Ectodermal cell (in vitro differentiated cells): Measurements from ENCODE around the gene HIVEP3.

Source experiments
- H3K27ac ChIP-seq: 2 replicates; pipeline ENCODE4 v1.7.0; 2013; ENCODE audit warnings: mild to moderate bottlenecking, low read depth, low read length; ENCODE audit not compliant: insufficient read depth, poor library complexity, severe bottlenecking
- H3K27me3 ChIP-seq: 2 replicates; pipeline ENCODE4 v1.7.0; 2013; ENCODE audit warnings: mild to moderate bottlenecking, low read length; ENCODE audit not compliant: insufficient read depth, control insufficient read depth, poor library complexity, severe bottlenecking
- H3K36me3 ChIP-seq: one replicate; pipeline ENCODE4 v1.7.0; 2013; ENCODE audit warnings: low read length; ENCODE audit not compliant: control insufficient read depth, insufficient read depth
- H3K4me1 ChIP-seq: one replicate; pipeline ENCODE4 v1.7.0; 2013; ENCODE audit warnings: low read length; ENCODE audit not compliant: control insufficient read depth, insufficient read depth
- H3K4me3 ChIP-seq: 2 replicates; pipeline ENCODE4 v1.7.0; 2013; ENCODE audit warnings: low read depth, low read length, control low read depth; ENCODE audit not compliant: insufficient read depth
- H3K9me3 ChIP-seq: 2 replicates; pipeline ENCODE4 v1.7.0; 2013; ENCODE audit warnings: mild to moderate bottlenecking, low read length, moderate library complexity; ENCODE audit not compliant: control insufficient read depth
- WGBS, 2 experiments: methylation state at CpG; one replicate each; pipeline ENCODE4 v1.1.7; 2013; ENCODE audit warnings: missing lambda C conversion rate in 2 of 2; 5-methylcytosine and 5-hydroxymethylcytosine counted together

HIVEP3 gene

GRCh38 chr1:41884256-41885230, 34.2 kb downstream of the HIVEP3 start:
- H3K9me3 ChIP-seq = no peaks in the 10 kb centered on the region
- H3K4me3 ChIP-seq = no peak overlapping the region
- no peaks in the 10 kb centered on the region for H3K36me3 ChIP-seq
- no peaks in the 10 kb centered on the region for H3K4me1 ChIP-seq
- no peaks in the 10 kb centered on the region for H3K27me3 ChIP-seq
- no peak overlapping the region for H3K27ac ChIP-seq
- WGBS, 2 experiments = 79 to 86% methylated on average over 9 of the region's 9 CpGs

- Histone ChIP-seq H3K36me3 (no peaks in the 10 kb centered on the region), H3K4me1 (no peaks in the 10 kb centered on the region), H3K9me3 (no peaks in the 10 kb centered on the region), H3K27me3 (no peaks in the 10 kb centered on the region), H3K4me3 (no peak overlapping the region), H3K27ac (no peak overlapping the region)
- WGBS, 2 experiments = 85 to 96% methylated on average over 3 of the region's 3 CpGs
Measured at GRCh38 chr1:41883507-41883906, 35.2 kb downstream of the HIVEP3 start.

GRCh38 chr1:41882486-41882885, 36.2 kb downstream of the HIVEP3 start:
- Histone ChIP-seq H3K27me3 (no peaks in the 10 kb centered on the region), H3K4me1 (peaks cover 5% of the 10 kb centered on the region), H3K9me3 (no peaks in the 10 kb centered on the region), H3K4me3 (no peak overlapping the region), H3K36me3 (no peaks in the 10 kb centered on the region), H3K27ac (no peak overlapping the region)

GRCh38 chr1:41882068-41882477, 36.6 kb downstream of the HIVEP3 start:
- WGBS, 2 experiments = 89 to 91% methylated on average over 5 of the region's 5 CpGs
- Histone ChIP-seq H3K4me3 (no peak overlapping the region), H3K36me3 (no peaks in the 10 kb centered on the region), H3K27ac (no peak overlapping the region), H3K4me1 (peaks cover 6% of the 10 kb centered on the region), H3K27me3 (no peaks in the 10 kb centered on the region), H3K9me3 (no peaks in the 10 kb centered on the region)

DNA sequence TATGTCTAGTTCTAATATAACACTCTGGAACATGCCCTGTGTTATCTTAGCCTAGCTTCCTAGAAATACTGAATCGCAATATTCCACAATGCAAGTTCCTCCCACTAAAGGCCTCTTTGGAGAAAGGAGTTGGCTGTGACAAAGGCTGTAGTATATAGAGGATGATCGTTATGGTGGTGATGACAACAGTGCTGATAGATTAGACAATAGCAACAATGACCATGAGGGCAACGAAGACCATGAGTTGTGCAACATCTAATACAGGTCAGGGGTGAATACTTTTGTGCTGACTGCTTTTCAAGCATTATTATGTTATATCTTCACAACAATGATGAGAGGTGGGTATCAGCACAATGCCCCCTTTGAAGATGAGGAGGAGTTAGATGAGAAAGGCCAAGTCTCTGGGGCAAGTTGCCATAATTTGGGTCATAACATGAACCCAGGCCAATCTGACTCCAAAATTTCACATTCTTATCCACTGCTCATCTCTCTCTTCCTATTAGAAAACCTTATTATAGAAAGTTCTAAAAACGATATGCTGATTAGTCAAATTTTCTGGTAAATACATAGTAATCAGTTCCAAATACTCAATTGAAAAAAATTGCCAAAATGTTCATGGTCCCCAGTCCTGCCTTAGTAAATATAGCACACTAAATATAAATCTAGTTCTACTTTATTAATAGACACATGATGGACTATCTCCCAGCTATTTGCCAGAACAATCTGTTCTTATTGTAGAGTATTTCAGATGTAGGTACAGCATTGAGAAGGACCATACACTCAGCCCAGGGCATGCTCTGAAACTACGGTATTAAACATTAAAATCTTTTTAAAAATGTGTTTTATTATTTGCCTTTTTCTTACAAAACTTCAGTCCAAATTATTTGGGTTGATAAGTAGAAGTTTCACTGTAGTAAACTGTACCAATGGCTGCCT, 37.5 kb downstream of the HIVEP3 start:
- H3K27ac ChIP-seq = no peak overlapping the region
- no peaks in the 10 kb centered on the region for H3K27me3 ChIP-seq
- H3K4me1 ChIP-seq = peaks cover 11% of the 10 kb centered on the region
- 92 to 96% methylated on average over 3 of the region's 5 CpGs for WGBS, 2 experiments
- no peak overlapping the region for H3K4me3 ChIP-seq
- no peaks in the 10 kb centered on the region for H3K9me3 ChIP-seq
- no peaks in the 10 kb centered on the region for H3K36me3 ChIP-seq

DNA sequence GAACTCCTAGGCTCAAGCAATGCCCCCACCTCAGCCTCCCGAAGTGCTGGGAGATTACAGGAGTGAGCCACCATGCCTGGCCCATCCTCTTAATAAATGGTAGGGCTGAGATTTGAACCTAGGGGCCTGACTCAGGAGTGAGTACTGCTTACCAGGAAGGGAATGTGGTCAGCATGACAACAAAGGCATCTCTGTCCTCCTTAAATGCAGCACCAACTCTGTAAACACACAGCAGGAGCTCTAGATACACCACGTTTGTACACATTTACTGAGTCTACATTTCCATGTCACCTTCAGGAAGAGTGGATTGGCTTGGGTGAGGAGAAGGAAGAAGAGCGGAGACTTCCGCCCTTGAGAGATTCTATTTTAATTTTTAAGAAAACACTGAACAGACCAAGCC, 38.5 kb downstream of the HIVEP3 start:
- no peaks in the 10 kb centered on the region for H3K9me3 ChIP-seq
- H3K4me3 ChIP-seq = no peak overlapping the region
- peaks cover 14% of the 10 kb centered on the region for H3K4me1 ChIP-seq
- H3K36me3 ChIP-seq = no peaks in the 10 kb centered on the region
- no peaks in the 10 kb centered on the region for H3K27me3 ChIP-seq
- H3K27ac ChIP-seq = no peak overlapping the region
- 77 to 78% methylated on average over 2 to 4 of the region's 4 CpGs for WGBS, 2 experiments

DNA sequence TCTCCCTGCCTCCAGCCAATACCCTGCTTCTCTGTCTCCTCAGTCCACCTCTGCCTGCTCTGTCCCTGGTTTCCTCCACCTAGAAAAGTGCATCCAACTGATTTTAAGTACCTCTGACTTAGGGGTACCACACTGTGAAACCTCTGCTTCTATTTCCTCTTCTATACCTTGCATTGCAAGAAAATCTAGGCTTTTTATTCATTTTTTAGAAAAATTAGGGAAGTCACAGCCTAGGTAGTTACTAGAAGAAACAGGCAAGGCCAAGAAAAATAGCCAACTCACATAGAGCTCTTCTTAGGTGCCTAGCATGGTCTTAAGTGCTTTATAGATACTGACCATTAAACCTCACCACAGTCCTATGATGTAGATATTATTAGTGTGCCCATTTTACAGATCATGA, 39.1 kb downstream of the HIVEP3 start:
- H3K27me3 ChIP-seq = no peaks in the 10 kb centered on the region

DNA sequence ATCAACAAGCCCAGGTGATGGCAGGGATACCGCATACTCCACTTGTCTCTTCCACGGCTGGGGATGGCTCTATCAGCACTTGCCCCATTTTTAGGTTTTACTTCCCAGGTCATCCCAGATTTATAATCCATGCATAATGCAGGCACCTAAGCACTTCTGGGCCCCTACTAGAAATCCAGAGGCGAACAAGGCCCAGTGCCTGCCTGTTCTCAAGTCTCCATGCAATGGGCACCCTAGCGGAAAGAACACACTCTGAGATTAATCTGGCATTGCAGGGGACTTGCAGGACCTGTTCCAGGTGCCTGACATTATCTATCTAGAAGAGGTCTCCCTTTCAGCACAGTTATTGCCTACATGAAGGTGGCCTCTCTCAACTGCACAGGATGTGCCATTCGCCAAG, 39.8 kb downstream of the HIVEP3 start:
- H3K4me1 ChIP-seq = peaks cover 26% of the 10 kb centered on the region
- H3K27me3 ChIP-seq = no peaks in the 10 kb centered on the region
- no peak overlapping the region for H3K27ac ChIP-seq
- H3K9me3 ChIP-seq = no peaks in the 10 kb centered on the region
- H3K4me3 ChIP-seq = no peak overlapping the region
- 90 to 92% methylated on average over 5 of the region's 5 CpGs for WGBS, 2 experiments
- H3K36me3 ChIP-seq = no peaks in the 10 kb centered on the region

More for the DNA sequence above, 39.1 kb downstream of the HIVEP3 start:
- no peak overlapping the region for H3K4me3 ChIP-seq
- H3K36me3 ChIP-seq = no peaks in the 10 kb centered on the region
- peaks cover 19% of the 10 kb centered on the region for H3K4me1 ChIP-seq
- no peaks in the 10 kb centered on the region for H3K9me3 ChIP-seq
- H3K27ac ChIP-seq = no peak overlapping the region

- WGBS, 2 experiments = 47 to 67% methylated on average over 1 of the region's 1 CpG
- no peak overlapping the region for H3K4me3 ChIP-seq
- H3K4me1 ChIP-seq = peaks cover 30% of the 10 kb centered on the region
- H3K27ac ChIP-seq = no peak overlapping the region
- no peaks in the 10 kb centered on the region for H3K36me3 ChIP-seq
- H3K27me3 ChIP-seq = no peaks in the 10 kb centered on the region
- H3K9me3 ChIP-seq = no peaks in the 10 kb centered on the region
Measured at GRCh38 chr1:41878495-41878894, 40.2 kb downstream of the HIVEP3 start.
